ENCODE data around the gene C1RL. TPM values are rescaled to one million over a fixed set of nuclear protein-coding genes. Genes with fewer than 3 reads are reported as not detected.
A peak's percentile ranks its signal among the peaks of the same experiment; 100 is the strongest.
"Not testable (repeated sequence)": the region's sequence is repeated elsewhere in the genome, so short reads cannot be mapped to it uniquely, and the experiment has no call there.

C1RL gene
- total RNA-seq, 2 donors from 2014 or later: 48.2 to 86.2 TPM

- Histone ChIP-seq H3K4me1 (replicated peaks) (no peaks in the 10 kb centered on the region), H3K27ac (peak overlapping the region; percentile 77 to 89), H3K27me3 (replicated peaks; ENCODE audit: insufficient read depth) (no peaks in the 10 kb centered on the region), H3K9me3 (no peaks in the 10 kb centered on the region), H3K4me3 (peak overlapping the region; percentile 45 to 54), H3K36me3 (no peaks in the 10 kb centered on the region)
- WGBS: 2% methylated on average over 20 of the region's 30 CpGs
- intact Hi-C loops (cut with DNase I): loop anchor here (2.0 kb wide), 1 partner anchor 47 kb away; the partner anchor contains the start of gene C1S
- DNase-seq (ENCODE audit: low spot score): peak; percentile 52
- TF ChIP-seq POLR2AphosphoS5 (IDR thresholded peaks at IDR 0.05) (no peak), POLR2A (IDR thresholded peaks at IDR 0.05) (peak; percentile 79), CTCF (IDR thresholded peaks at IDR 0.05) (peak in 1 of 4 experiments; percentile 1)
Measured at GRCh38 chr12:7108003-7108795, 815 bp downstream of the C1RL start.

GRCh38 chr12:7107636-7108002 lies 1.4 kb downstream of the C1RL start:
- Histone ChIP-seq H3K27me3 (replicated peaks; ENCODE audit: insufficient read depth) (no peaks in the 10 kb centered on the region), H3K4me3 (peak overlapping the region; percentile 45 to 54), H3K9me3 (no peaks in the 10 kb centered on the region), H3K4me1 (replicated peaks) (no peaks in the 10 kb centered on the region), H3K36me3 (no peaks in the 10 kb centered on the region), H3K27ac (peak overlapping the region; percentile 77 to 89)
- TF ChIP-seq POLR2AphosphoS5 (IDR thresholded peaks at IDR 0.05) (no peak), CTCF (IDR thresholded peaks at IDR 0.05) (no peak), POLR2A (IDR thresholded peaks at IDR 0.05) (no peak)
- intact Hi-C loops (cut with DNase I): loop anchor here (2.0 kb wide), 1 partner anchor 47 kb away; the partner anchor contains the start of gene C1S
- no peak for DNase-seq (ENCODE audit: low spot score)
- 32% methylated on average over 3 of the region's 3 CpGs for WGBS

GRCh38 chr12:7107181-7107580 lies 1.8 kb downstream of the C1RL start:
- H3K4me1 ChIP-seq (replicated peaks); H3K4me3 ChIP-seq; H3K27me3 ChIP-seq (replicated peaks; ENCODE audit: insufficient read depth); H3K9me3 ChIP-seq; DNase-seq (ENCODE audit: low spot score); intact Hi-C loops (cut with DNase I); H3K27ac ChIP-seq; H3K36me3 ChIP-seq: not testable (repeated sequence)
- 98% methylated on average over 5 of the region's 5 CpGs for WGBS

- WGBS: 94% methylated on average over 1 of the region's 1 CpG
- H3K9me3 ChIP-seq: no peaks in the 10 kb centered on the region
- no peak overlapping the region for H3K4me3 ChIP-seq
- TF ChIP-seq POLR2AphosphoS5 (IDR thresholded peaks at IDR 0.05): no peak
- no peak for TF ChIP-seq CTCF (IDR thresholded peaks at IDR 0.05)
- no peak for TF ChIP-seq POLR2A (IDR thresholded peaks at IDR 0.05)
- no peaks in the 10 kb centered on the region for H3K27me3 ChIP-seq (replicated peaks; ENCODE audit: insufficient read depth)
- H3K4me1 ChIP-seq (replicated peaks): no peaks in the 10 kb centered on the region
- no peaks in the 10 kb centered on the region for H3K36me3 ChIP-seq
- DNase-seq (ENCODE audit: low spot score): no peak
- intact Hi-C loops (cut with DNase I): no loop called here
- no peak overlapping the region for H3K27ac ChIP-seq
Measured at GRCh38 chr12:7106082-7106481, 2.9 kb downstream of the C1RL start.

- no peak for TF ChIP-seq POLR2A (IDR thresholded peaks at IDR 0.05)
- TF ChIP-seq POLR2AphosphoS5 (IDR thresholded peaks at IDR 0.05): no peak
- TF ChIP-seq CTCF (IDR thresholded peaks at IDR 0.05): no peak
- Histone ChIP-seq H3K4me1 (replicated peaks) (no peaks in the 10 kb centered on the region), H3K27me3 (replicated peaks; ENCODE audit: insufficient read depth) (no peaks in the 10 kb centered on the region), H3K27ac (no peak overlapping the region), H3K36me3 (no peaks in the 10 kb centered on the region), H3K9me3 (no peaks in the 10 kb centered on the region), H3K4me3 (no peak overlapping the region)
- intact Hi-C loops (cut with DNase I): no loop called here
- 92% methylated on average over 14 of the region's 14 CpGs for WGBS
- no peak for DNase-seq (ENCODE audit: low spot score)
Measured at GRCh38 chr12:7103837-7104584, 5.0 kb downstream of the C1RL start.
